ENCODE data around the gene MPDZ.

Gene MPDZ

GRCh38 chr9:13149454-13149853, 130.0 kb downstream of the MPDZ start:
- no peaks in the 10 kb centered on the region for H3K36me3 ChIP-seq (replicated peaks)
- no peaks in the 10 kb centered on the region for H3K27me3 ChIP-seq (replicated peaks)
- in situ Hi-C loops (cut with HindIII; ENCODE audit: low pct_ligation_motif_present, low sequenced_read_pairs), result no loop called here
- no peak for DNase-seq
- no peak for TF ChIP-seq CTCF (IDR thresholded peaks at IDR 0.05; ENCODE audit: low read depth, low read length, missing control alignments)
- H3K27ac ChIP-seq, result no peak overlapping the region
- no peak overlapping the region for H3K4me3 ChIP-seq (ENCODE audit: low read depth, low read length)

GRCh38 chr9:13146840-13147239, 132.7 kb downstream of the MPDZ start:
- Histone ChIP-seq H3K27ac (no peak overlapping the region), H3K36me3 (replicated peaks) (no peaks in the 10 kb centered on the region), H3K4me3 (ENCODE audit: low read depth, low read length) (no peak overlapping the region), H3K27me3 (replicated peaks) (no peaks in the 10 kb centered on the region)
- no peak for TF ChIP-seq CTCF (IDR thresholded peaks at IDR 0.05; ENCODE audit: low read depth, low read length, missing control alignments)
- no peak for DNase-seq
- in situ Hi-C loops (cut with HindIII; ENCODE audit: low pct_ligation_motif_present, low sequenced_read_pairs), result no loop called here

- H3K27ac ChIP-seq, result no peak overlapping the region
- in situ Hi-C loops (cut with HindIII; ENCODE audit: low pct_ligation_motif_present, low sequenced_read_pairs), result no loop called here
- no peaks in the 10 kb centered on the region for H3K36me3 ChIP-seq (replicated peaks)
- DNase-seq, result no peak
- TF ChIP-seq CTCF (IDR thresholded peaks at IDR 0.05; ENCODE audit: low read depth, low read length, missing control alignments), result no peak
- H3K4me3 ChIP-seq (ENCODE audit: low read depth, low read length), result no peak overlapping the region
- H3K27me3 ChIP-seq (replicated peaks), result no peaks in the 10 kb centered on the region
Measured at GRCh38 chr9:13145340-13145739, 134.2 kb downstream of the MPDZ start.

- H3K27me3 ChIP-seq (replicated peaks), result no peaks in the 10 kb centered on the region
- in situ Hi-C loops (cut with HindIII; ENCODE audit: low pct_ligation_motif_present, low sequenced_read_pairs), result no loop called here
- no peak for DNase-seq
- no peak overlapping the region for H3K4me3 ChIP-seq (ENCODE audit: low read depth, low read length)
- no peak for TF ChIP-seq CTCF (IDR thresholded peaks at IDR 0.05; ENCODE audit: low read depth, low read length, missing control alignments)
- no peak overlapping the region for H3K27ac ChIP-seq
- no peaks in the 10 kb centered on the region for H3K36me3 ChIP-seq (replicated peaks)
Measured at GRCh38 chr9:13144166-13144775, 135.2 kb downstream of the MPDZ start.

GRCh38 chr9:13143281-13143680, 136.2 kb downstream of the MPDZ start:
- no peak overlapping the region for H3K27ac ChIP-seq
- TF ChIP-seq CTCF (IDR thresholded peaks at IDR 0.05; ENCODE audit: low read depth, low read length, missing control alignments), result no peak
- no peaks in the 10 kb centered on the region for H3K36me3 ChIP-seq (replicated peaks)
- in situ Hi-C loops (cut with HindIII; ENCODE audit: low pct_ligation_motif_present, low sequenced_read_pairs), result no loop called here
- H3K4me3 ChIP-seq (ENCODE audit: low read depth, low read length), result no peak overlapping the region
- H3K27me3 ChIP-seq (replicated peaks), result no peaks in the 10 kb centered on the region
- no peak for DNase-seq

- in situ Hi-C loops (cut with HindIII; ENCODE audit: low pct_ligation_motif_present, low sequenced_read_pairs), result no loop called here
- H3K4me3 ChIP-seq (ENCODE audit: low read depth, low read length), result no peak overlapping the region
- no peak for TF ChIP-seq CTCF (IDR thresholded peaks at IDR 0.05; ENCODE audit: low read depth, low read length, missing control alignments)
Measured at GRCh38 chr9:13142776-13143175, 136.7 kb downstream of the MPDZ start.

More at GRCh38 chr9:13142776-13143175, 136.7 kb downstream of the MPDZ start:
- H3K36me3 ChIP-seq (replicated peaks), result no peaks in the 10 kb centered on the region
- DNase-seq, result no peak
- H3K27ac ChIP-seq, result no peak overlapping the region
- H3K27me3 ChIP-seq (replicated peaks), result no peaks in the 10 kb centered on the region
